ENCODE data around the gene GPR3. TPM values are rescaled to one million over a fixed set of nuclear protein-coding genes. Genes with fewer than 3 reads are reported as not detected.

GPR3 gene
- total and polyA plus RNA-seq, 11 donors = 0.11 to 3.7 (median 0.53) TPM; not detected in 1

DNA sequence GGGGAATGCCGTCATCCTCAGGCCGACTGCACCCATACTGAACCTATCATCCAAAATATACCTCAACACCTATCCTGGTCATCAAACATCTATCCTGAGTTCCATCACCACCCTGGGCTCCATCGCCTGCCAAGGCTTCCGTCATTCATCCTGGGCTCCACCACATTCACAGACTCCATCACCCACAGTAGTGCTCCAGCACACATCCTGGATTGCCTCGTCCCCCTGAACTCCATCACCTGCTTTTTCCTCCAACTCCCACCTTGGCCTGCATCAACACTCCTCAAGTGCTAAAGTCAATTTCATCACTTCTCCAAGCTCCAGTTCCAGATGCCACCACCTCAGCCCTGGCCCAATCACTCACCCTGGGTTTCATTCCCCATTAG lies 33.5 kb upstream of the GPR3 start:
- Histone ChIP-seq H3K36me3 (peaks cover 0 to 98% (median 89%) of the 10 kb centered on the region in 9 donors), H3K4me3 (no peak overlapping the region), H3K4me1 (peaks cover 0 to 32% (median 6%) of the 10 kb centered on the region in 12 donors), H3K27me3 (no peaks in the 10 kb centered on the region), H3K27ac (no peak overlapping the region), H3K9me3 (no peaks in the 10 kb centered on the region)
- TF ChIP-seq POLR2A (IDR thresholded peaks at IDR 0.05) = no peak
- TF ChIP-seq, protein P1, sequence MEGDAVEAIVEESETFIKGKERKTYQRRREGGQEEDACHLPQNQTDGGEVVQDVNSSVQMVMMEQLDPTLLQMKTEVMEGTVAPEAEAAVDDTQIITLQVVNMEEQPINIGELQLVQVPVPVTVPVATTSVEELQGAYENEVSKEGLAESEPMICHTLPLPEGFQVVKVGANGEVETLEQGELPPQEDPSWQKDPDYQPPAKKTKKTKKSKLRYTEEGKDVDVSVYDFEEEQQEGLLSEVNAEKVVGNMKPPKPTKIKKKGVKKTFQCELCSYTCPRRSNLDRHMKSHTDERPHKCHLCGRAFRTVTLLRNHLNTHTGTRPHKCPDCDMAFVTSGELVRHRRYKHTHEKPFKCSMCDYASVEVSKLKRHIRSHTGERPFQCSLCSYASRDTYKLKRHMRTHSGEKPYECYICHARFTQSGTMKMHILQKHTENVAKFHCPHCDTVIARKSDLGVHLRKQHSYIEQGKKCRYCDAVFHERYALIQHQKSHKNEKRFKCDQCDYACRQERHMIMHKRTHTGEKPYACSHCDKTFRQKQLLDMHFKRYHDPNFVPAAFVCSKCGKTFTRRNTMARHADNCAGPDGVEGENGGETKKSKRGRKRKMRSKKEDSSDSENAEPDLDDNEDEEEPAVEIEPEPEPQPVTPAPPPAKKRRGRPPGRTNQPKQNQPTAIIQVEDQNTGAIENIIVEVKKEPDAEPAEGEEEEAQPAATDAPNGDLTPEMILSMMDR (IDR thresholded peaks at IDR 0.05) = no peak
- intact Hi-C loops (cut with DNase I) = loop anchor here in 8 of 10 donors (5.0 to 10.0 kb wide), 2 partner anchors 33 to 54 kb away; partner anchors contain the start of gene GPR3 (in 8 of the 8)
- no peak for ATAC-seq
- WGBS, 4 donors = 94 to 98% (median 96%) methylated on average over 5 of the region's 5 CpGs
- DNase-seq = no peak

DNA sequence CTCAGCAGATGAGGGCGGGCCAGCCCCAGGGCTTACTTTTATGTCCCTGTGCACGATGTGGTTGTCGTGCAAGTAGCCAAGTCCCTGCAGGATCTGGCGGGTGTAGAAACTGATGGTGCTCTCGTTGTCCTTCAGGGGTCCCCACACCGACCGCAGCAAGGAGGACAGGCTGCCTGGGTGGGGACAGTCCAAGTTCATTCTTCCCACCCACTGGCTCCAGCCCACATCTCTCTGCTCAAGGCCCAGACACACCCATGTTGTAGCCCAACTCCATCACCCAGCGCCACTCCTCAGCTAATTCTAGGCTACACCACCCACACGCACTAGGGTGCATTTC lies 32.6 kb upstream of the GPR3 start:
- Histone ChIP-seq H3K9me3 (no peaks in the 10 kb centered on the region), H3K27ac (no peak overlapping the region), H3K4me1 (peaks cover 3 to 41% (median 12%) of the 10 kb centered on the region in 12 donors), H3K27me3 (no peaks in the 10 kb centered on the region), H3K4me3 (peak overlapping the region in 3 of 12 donors; percentile 43 to 56 (median 44)), H3K36me3 (peaks cover 0 to 98% (median 90%) of the 10 kb centered on the region in 9 donors)
- DNase-seq (no peak), ATAC-seq (no peak)
- 72 to 81% (median 78%) methylated on average over 9 of the region's 9 CpGs for WGBS, 4 donors
- TF ChIP-seq, protein P1 (IDR thresholded peaks at IDR 0.05) = no peak
- TF ChIP-seq POLR2A (IDR thresholded peaks at IDR 0.05) = no peak
- intact Hi-C loops (cut with DNase I) = loop anchor here in 8 of 10 donors (5.0 to 10.0 kb wide), 2 partner anchors 33 to 55 kb away; partner anchors contain the start of gene GPR3 (in 8 of the 8)

DNA sequence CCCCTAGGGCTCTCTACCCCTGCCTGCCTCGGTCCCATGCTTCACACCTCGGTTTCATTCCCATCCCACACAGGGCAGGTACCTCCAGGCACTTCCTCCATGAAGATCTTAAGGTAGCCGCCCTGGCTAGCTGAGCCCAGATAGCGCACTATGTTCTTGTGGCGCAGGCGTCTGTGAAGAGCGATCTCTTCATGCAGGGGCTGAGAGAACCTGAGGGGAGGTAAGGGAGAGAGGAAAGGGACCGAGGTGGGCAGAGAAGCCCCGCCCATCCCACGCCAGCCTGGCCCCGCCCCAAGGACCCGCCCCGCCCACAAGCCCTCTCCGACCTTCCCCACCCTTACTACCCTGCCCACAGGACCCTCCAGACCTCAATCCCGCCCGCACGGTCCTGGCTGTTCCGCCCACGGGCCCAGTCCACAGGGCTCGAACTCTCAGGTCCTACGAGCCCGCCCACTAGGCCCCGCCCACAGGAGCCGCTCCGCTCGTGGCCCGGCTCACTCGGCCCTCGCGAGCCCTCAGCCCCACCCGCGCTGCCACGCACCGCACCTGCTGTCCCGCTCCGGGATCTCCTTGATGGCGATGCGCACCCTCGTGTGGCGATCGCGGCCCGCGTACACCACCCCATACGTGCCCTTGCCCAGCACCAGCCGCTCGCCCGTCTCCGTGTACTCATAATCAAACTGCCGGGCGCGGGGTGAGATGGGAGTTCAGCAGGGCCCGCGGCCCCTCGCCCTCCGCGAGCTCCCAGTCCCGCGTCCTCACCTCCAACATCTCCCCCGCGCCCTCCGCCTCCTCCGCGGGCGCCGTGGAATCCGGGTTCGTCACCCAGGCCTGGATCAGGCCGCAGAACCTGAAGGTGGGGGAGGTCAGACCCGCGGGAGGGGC lies 32.0 kb upstream of the GPR3 start:
- WGBS, 4 donors = 40 to 73% (median 63%) methylated on average over 58 to 71 of the region's 71 CpGs
- H3K9me3 ChIP-seq = no peaks in the 10 kb centered on the region
- peak overlapping the region in 1 of 12 donors; percentile 4 for H3K27ac ChIP-seq
- intact Hi-C loops (cut with DNase I) = no loop called here
- H3K27me3 ChIP-seq = no peaks in the 10 kb centered on the region
- peak overlapping the region in 10 of 12 donors; percentile 1 to 56 (median 42) for H3K4me3 ChIP-seq
- peaks cover 0 to 93% (median 84%) of the 10 kb centered on the region in 9 donors for H3K36me3 ChIP-seq
- H3K4me1 ChIP-seq = peaks cover 7 to 46% (median 18%) of the 10 kb centered on the region in 12 donors
- no peak for ATAC-seq
- TF ChIP-seq, protein P1 (IDR thresholded peaks at IDR 0.05) = no peak
- no peak for TF ChIP-seq POLR2A (IDR thresholded peaks at IDR 0.05)
- DNase-seq = no peak

DNA sequence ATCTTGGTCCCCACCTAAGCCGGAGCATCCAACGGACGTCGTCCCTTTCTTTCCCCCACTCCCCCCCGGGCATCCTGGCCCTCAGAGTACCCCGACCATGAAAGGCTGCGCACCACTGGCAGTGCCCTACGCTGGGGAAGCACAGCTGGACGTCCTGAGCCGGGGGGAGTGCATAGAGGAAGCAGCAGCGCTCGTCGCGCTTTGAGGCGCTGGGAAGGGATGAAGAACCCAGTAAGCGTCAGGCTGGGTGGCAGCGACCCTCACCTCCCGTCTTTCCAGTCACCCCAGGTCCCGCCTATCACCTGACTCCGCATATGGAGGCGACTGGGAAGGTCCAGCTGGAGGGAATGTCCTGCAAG lies 31.4 kb upstream of the GPR3 start:
- Histone ChIP-seq H3K36me3 (peaks cover 0 to 87% (median 78%) of the 10 kb centered on the region in 9 donors), H3K4me3 (peak overlapping the region in 3 of 12 donors; percentile 37 to 56 (median 44)), H3K27ac (no peak overlapping the region), H3K4me1 (peaks cover 7 to 46% (median 18%) of the 10 kb centered on the region in 12 donors), H3K9me3 (no peaks in the 10 kb centered on the region), H3K27me3 (no peaks in the 10 kb centered on the region)
- intact Hi-C loops (cut with DNase I) = no loop called here
- 84 to 93% (median 89%) methylated on average over 17 to 21 of the region's 21 CpGs for WGBS, 4 donors
- DNase-seq (no peak), ATAC-seq (no peak)
- no peak for TF ChIP-seq POLR2A (IDR thresholded peaks at IDR 0.05)
- TF ChIP-seq, protein P1 (IDR thresholded peaks at IDR 0.05) = no peak
